Neuronal stem cell (in vitro differentiated cells): ENCODE measurements around the gene COMP.

ENCODE experiments used
- DNase-seq: peaks from one replicate; pipeline ENCODE4 v3.0.0-alpha.2; 2013; ENCODE audit warnings: low spot score
- H2AFZ ChIP-seq: one replicate; pipeline ENCODE4 v1.6.1; 2013; ENCODE audit warnings: mild to moderate bottlenecking, low read length, inconsistent platforms
- H2AK5ac ChIP-seq: 2 replicates; pipeline ENCODE4 v1.6.1; 2013; ENCODE audit warnings: low read depth, mild to moderate bottlenecking, inconsistent platforms, low read length, moderate library complexity, mixed read lengths
- H2BK120ac ChIP-seq: 2 replicates; pipeline ENCODE4 v1.6.1; 2013; ENCODE audit warnings: low read depth, mild to moderate bottlenecking, inconsistent platforms, low read length, moderate library complexity, mixed read lengths
- H2BK12ac ChIP-seq: one replicate; pipeline ENCODE4 v1.6.1; 2013; ENCODE audit warnings: low read length, inconsistent platforms
- H2BK15ac ChIP-seq: 2 replicates; pipeline ENCODE4 v1.6.1; 2013; ENCODE audit warnings: mild to moderate bottlenecking, low read length, inconsistent platforms, mixed read lengths
- H2BK5ac ChIP-seq: one replicate; pipeline ENCODE4 v1.6.1; 2013; ENCODE audit warnings: inconsistent platforms, mild to moderate bottlenecking, low read length, moderate library complexity
- H3K14ac ChIP-seq: one replicate; pipeline ENCODE4 v1.6.1; 2013; ENCODE audit warnings: low read length, inconsistent platforms
- H3K18ac ChIP-seq: 2 replicates; pipeline ENCODE4 v1.6.1; 2013; ENCODE audit warnings: low read length, inconsistent platforms
- H3K23ac ChIP-seq: 2 replicates; pipeline ENCODE4 v1.6.1; 2013; ENCODE audit warnings: low read depth, mild to moderate bottlenecking, mixed read lengths, low read length, inconsistent platforms; ENCODE audit not compliant: poor library complexity
- H3K27ac ChIP-seq: replicated peaks from 3 replicates; pipeline ENCODE4 v1.5.1; 2013; ENCODE audit warnings: low read length, inconsistent platforms
- H3K27me3 ChIP-seq, 3 experiments: 2 replicates each; pipeline ENCODE4 v1.6.1; 2013; ENCODE audit warnings: low read length in 3 of 3, mild to moderate bottlenecking in 2 of 3, inconsistent platforms in 1 of 3, low read depth in 1 of 3, mixed read lengths in 1 of 3, moderate library complexity in 1 of 3; ENCODE audit not compliant: control insufficient read depth in 3 of 3, insufficient read depth in 3 of 3
- H3K36me3 ChIP-seq, 2 donors: replicated peaks in 1 of 2; 2 replicates each; pipeline ENCODE4 v1.6.1; 2013; ENCODE audit warnings: low read length in 2 of 2; ENCODE audit not compliant: control insufficient read depth in 2 of 2, insufficient read depth in 2 of 2
- H3K4ac ChIP-seq: 2 replicates; pipeline ENCODE4 v1.6.1; 2013; ENCODE audit warnings: inconsistent platforms, mild to moderate bottlenecking, low read length, moderate library complexity
- H3K4me1 ChIP-seq, 2 donors: 1 replicate in 1 of 2; 2 replicates in 1 of 2; pipeline ENCODE4 v1.6.1; 2013; ENCODE audit warnings: low read length in 2 of 2, low read depth in 1 of 2; ENCODE audit not compliant: control insufficient read depth in 2 of 2, insufficient read depth in 1 of 2
- H3K4me2 ChIP-seq: one replicate; pipeline ENCODE4 v1.6.1; 2013; ENCODE audit warnings: mild to moderate bottlenecking, low read length, inconsistent platforms; ENCODE audit not compliant: insufficient read depth, poor library complexity, severe bottlenecking
- H3K4me3 ChIP-seq, 2 donors: 2 replicates each; pipeline ENCODE4 v1.5.1; 2013; ENCODE audit warnings: low read length in 2 of 2, mild to moderate bottlenecking in 2 of 2, inconsistent platforms in 1 of 2, moderate library complexity in 1 of 2
- H3K79me1 ChIP-seq: one replicate; pipeline ENCODE4 v1.6.1; 2013; ENCODE audit warnings: low read depth, mild to moderate bottlenecking, inconsistent platforms, low read length, moderate library complexity
- H3K9ac ChIP-seq: one replicate; pipeline ENCODE4 v1.6.1; 2013; ENCODE audit warnings: mild to moderate bottlenecking, low read depth, low read length, inconsistent platforms; ENCODE audit not compliant: poor library complexity
- H3K9me3 ChIP-seq, 2 donors: replicated peaks in 1 of 2; 2 replicates each; pipeline versions ENCODE3 to v1.6.1; 2013; ENCODE audit warnings: low read length in 2 of 2, mild to moderate bottlenecking in 2 of 2, inconsistent platforms in 1 of 2, low read depth in 1 of 2, mixed read lengths in 1 of 2, moderate library complexity in 1 of 2; ENCODE audit not compliant: control insufficient read depth in 2 of 2, insufficient read depth in 1 of 2
- H4K8ac ChIP-seq: one replicate; pipeline ENCODE4 v1.6.1; 2013; ENCODE audit warnings: low read depth, mild to moderate bottlenecking, inconsistent platforms, low read length, moderate library complexity
- H4K91ac ChIP-seq: one replicate; pipeline ENCODE4 v1.6.1; 2013; ENCODE audit warnings: low read length, low read depth, mild to moderate bottlenecking, inconsistent platforms; ENCODE audit not compliant: poor library complexity
- whole genome bisulfite sequencing, 2 donors: extraction: QIAGEN DNeasy Blood & Tissue Kit; methylation state at CpG; one replicate each; pipeline ENCODE4 v1.1.7; 2013; ENCODE audit warnings: missing lambda C conversion rate in 2 of 2, mixed read lengths in 1 of 2; ENCODE audit not compliant: insufficient read length in 2 of 2, insufficient replicate concordance in 1 of 2; ENCODE audit errors: extremely low coverage in 2 of 2; 5-methylcytosine and 5-hydroxymethylcytosine counted together

The COMP gene

GRCh38 chr19:18772620-18773587, 18.2 kb downstream of the COMP start:
- Histone ChIP-seq H3K27me3 (peaks cover 0 to 16% (median 0%) of the 10 kb centered on the region in 3 experiments), H3K18ac (peak overlapping the region; percentile 38), H2BK5ac (peak overlapping the region; percentile 53), H2BK120ac (no peak overlapping the region), H3K4me1 (peaks cover 0 to 9% of the 10 kb centered on the region in 2 donors), H2BK12ac (no peak overlapping the region), H2BK15ac (no peak overlapping the region), H2AFZ (no peak overlapping the region), H3K79me1 (peaks cover 4% of the 10 kb centered on the region), H2AK5ac (peak overlapping the region; percentile 68), H3K4ac (no peak overlapping the region), H3K9ac (peak overlapping the region; percentile 9), H3K14ac (no peak overlapping the region), H3K9me3 (peaks cover 0 to 4% of the 10 kb centered on the region in 2 donors), H4K91ac (no peak overlapping the region), H3K4me3 (peak overlapping the region in 1 of 2 donors; percentile 38), H3K4me2 (no peak overlapping the region), H3K36me3 (peaks cover 0 to 6% of the 10 kb centered on the region in 2 donors), H3K23ac (peak overlapping the region; percentile 85), H3K27ac (no peak overlapping the region), H4K8ac (no peak overlapping the region)
- no peak for DNase-seq
- no CpG with 5 or more reads among the region's 27 CpGs for WGBS, 2 donors

GRCh38 chr19:18771328-18772242, 19.5 kb downstream of the COMP start:
- peak overlapping the region; percentile 71 for H3K18ac ChIP-seq
- no peak overlapping the region for H3K4me2 ChIP-seq
- H2AK5ac ChIP-seq, result peak overlapping the region; percentile 75
- H2BK15ac ChIP-seq, result no peak overlapping the region
- no peak overlapping the region for H2BK5ac ChIP-seq
- no peak overlapping the region for H2BK120ac ChIP-seq
- H3K27ac ChIP-seq, result no peak overlapping the region
- peaks cover 0 to 10% (median 0%) of the 10 kb centered on the region in 3 experiments for H3K27me3 ChIP-seq
- no peak for DNase-seq
- peaks cover 0 to 7% of the 10 kb centered on the region in 2 donors for H3K4me1 ChIP-seq
- H3K4ac ChIP-seq, result peak overlapping the region; percentile 98
- H4K91ac ChIP-seq, result no peak overlapping the region
- H2BK12ac ChIP-seq, result peak overlapping the region; percentile 22
- H3K9me3 ChIP-seq, result peaks cover 0 to 4% of the 10 kb centered on the region in 2 donors
- peaks cover 0 to 6% of the 10 kb centered on the region in 2 donors for H3K36me3 ChIP-seq
- no peak overlapping the region for H3K9ac ChIP-seq
- peaks cover 4% of the 10 kb centered on the region for H3K79me1 ChIP-seq
- H3K4me3 ChIP-seq, result peak overlapping the region in 1 of 2 donors; percentile 6
- H3K23ac ChIP-seq, result peak overlapping the region; percentile 95
- H4K8ac ChIP-seq, result no peak overlapping the region
- H3K14ac ChIP-seq, result peak overlapping the region; percentile 82
- H2AFZ ChIP-seq, result no peak overlapping the region
- no CpG with 5 or more reads among the region's 36 CpGs for WGBS, 2 donors

- Histone ChIP-seq H3K14ac (no peak overlapping the region), H2AK5ac (peak overlapping the region; percentile 75), H3K23ac (peak overlapping the region; percentile 31), H2BK15ac (no peak overlapping the region), H2BK120ac (no peak overlapping the region), H3K4me1 (peaks cover 0 to 7% of the 10 kb centered on the region in 2 donors), H2AFZ (no peak overlapping the region), H3K9ac (peak overlapping the region; percentile 60), H2BK5ac (no peak overlapping the region), H3K27me3 (peaks cover 0 to 7% (median 0%) of the 10 kb centered on the region in 3 experiments), H2BK12ac (no peak overlapping the region), H4K91ac (peak overlapping the region; percentile 53), H3K27ac (no peak overlapping the region), H4K8ac (no peak overlapping the region), H3K18ac (peak overlapping the region; percentile 71), H3K4ac (peak overlapping the region; percentile 17), H3K36me3 (peaks cover 0 to 6% of the 10 kb centered on the region in 2 donors), H3K9me3 (peaks cover 0 to 4% of the 10 kb centered on the region in 2 donors), H3K4me3 (peak overlapping the region in 1 of 2 donors; percentile 72), H3K4me2 (no peak overlapping the region), H3K79me1 (peaks cover 4% of the 10 kb centered on the region)
- no CpG with 5 or more reads among the region's 13 CpGs for WGBS, 2 donors
- DNase-seq, result no peak
Measured at GRCh38 chr19:18770663-18771327, 20.3 kb downstream of the COMP start.
